Left lung (tissue), 14 donors: ENCODE measurements around the gene CXCL6. TPM values are rescaled to one million over a fixed set of nuclear protein-coding genes. Genes with fewer than 3 reads are reported as not detected.

Experiments used
- ATAC-seq: fragments of 200-7000 bp; cut with Tn5 transposase; one replicate; pipeline ENCODE4 v1.9.1; 2020; ENCODE audit warnings: moderate library complexity
- DNase-seq, 4 donors: peaks; one replicate each; pipeline ENCODE4 v3.0.0-alpha.2; 2013 to 2020
- H3K27ac ChIP-seq, 2 donors: fragments of 200-600 bp; sonication (generic) in 1 of 2; one replicate each; pipeline versions ENCODE4 v1.5.0 to v1.8.0; 2020 to 2021
- H3K27me3 ChIP-seq, 2 donors: fragments of 200-600 bp; sonication (generic) in 1 of 2; one replicate each; pipeline versions ENCODE4 v1.5.0 to v1.8.0; 2020 to 2021
- H3K36me3 ChIP-seq, 2 donors: fragments of 200-600 bp; sonication (generic) in 1 of 2; one replicate each; pipeline versions ENCODE4 v1.5.0 to v1.8.0; 2020 to 2021
- H3K4me1 ChIP-seq, 2 donors: fragments of 200-600 bp; one replicate each; pipeline ENCODE4 v1.8.0; 2021
- H3K4me3 ChIP-seq, 2 donors: fragments of 200-600 bp; sonication (generic) in 1 of 2; one replicate each; pipeline versions ENCODE4 v1.5.0 to v1.8.0; 2020 to 2021; ENCODE audit warnings: mild to moderate bottlenecking in 1 of 2
- H3K9me3 ChIP-seq, 2 donors: fragments of 200-600 bp; sonication (generic) in 1 of 2; one replicate each; pipeline versions ENCODE4 v1.5.0 to v1.8.0; 2020 to 2021
- CTCF ChIP-seq, 2 donors: fragments of 200-600 bp; sonication (generic) in 1 of 2; IDR thresholded peaks; one replicate each; pipeline versions ENCODE4 v1.5.0 to v1.8.0; 2021; ENCODE audit warnings: antibody characterized with exemption in 2 of 2
- intact Hi-C, 2 donors: fragments of 100-400 bp; cut with DNase I; formaldehyde crosslinking; loops; one replicate each; pipeline versions ENCODE4 v1.11.2 to v1.14.2; 2022
- long read RNA-seq, 12 donors: library from polyadenylated mRNA in 2 of 12; unstranded in 2 of 12; transcript quantifications; one replicate each; pipeline ENCODE4 v2.0.0 and lab custom pipeline, GENCODE V29; 2019 to 2026
- polyA plus RNA-seq, 6 donors: library from polyadenylated mRNA; unstranded; fragments of 120-200 nt; gene quantifications; one replicate each; pipeline ENCODE4 v1.2.1, GENCODE V29; 2013; ENCODE audit not compliant: insufficient read length in 6 of 6
- total RNA-seq, 2 donors: library from RNA; stranded (reverse); fragmentation: NEBNext Ultra II Directional; extraction: Animal tissue kit (Norgen Biotek cat#: 25700); gene quantifications; one replicate each; pipeline ENCODE4 v1.2.1, GENCODE V29; 2021
- donor health status: DM: no; HTN: yes; CAD: no.
- donor health status: DM: no; HTN: no; CAD: no.

Gene CXCL6
- total RNA-seq, result 1 to 10 TPM in 1 of 2 donors, under 1 TPM in 1; 0.15 to 4.8 TPM
- polyA plus RNA-seq, result under 1 TPM in 1 of 6 donors, not detected in 5; 0.26 TPM
- long read RNA-seq, donor 1, result 0 reads
- long read RNA-seq, donor 2, partial matches to known transcripts, result 215 of 215 reads
- long read RNA-seq, donor 2, other reads (novel, unspliced or antisense), result 0 of 215 reads
- long read RNA-seq, donor 3, result 0 reads
- long read RNA-seq, donor 4, result 0 reads
- long read RNA-seq, donor 5, result 0 reads
- long read RNA-seq, donor 6, result 0 reads
- long read RNA-seq, donor 7, result 0 reads
- long read RNA-seq, donor 8, result 0 reads
- long read RNA-seq, donor 9, result 0 reads
- long read RNA-seq, donor 10, result 0 reads
- long read RNA-seq, donor 11, partial matches to known transcripts, result 0 of 4 reads
- long read RNA-seq, donor 11, other reads (novel, unspliced or antisense), result 0 of 4 reads
- long read RNA-seq, donor 12, result 0 reads

GRCh38 chr4:73836373-73837279 is at the start of gene CXCL6:
Gene CXCL6, plus strand, starts transcription at chr4:73836678. Its CDS starts 73 bp downstream, at chr4:73836751.
- H3K4me1 ChIP-seq, result peaks cover 0 to 18% of the 10 kb centered on the region in 2 donors
- peak; percentile 79 for ATAC-seq
- H3K36me3 ChIP-seq, result no peaks in the 10 kb centered on the region
- peak in 2 of 4 donors; percentile 37 to 89 for DNase-seq
- intact Hi-C loops, result no loop called here
- H3K4me3 ChIP-seq, result peak within 1 kb of the TSS in 1 of 2 donors; percentile 30
- no peaks in the 10 kb centered on the region for H3K9me3 ChIP-seq
- peaks cover 11 to 20% of the 10 kb centered on the region in 2 donors for H3K27me3 ChIP-seq
- peak within 1 kb of the TSS in 1 of 2 donors; percentile 81 for H3K27ac ChIP-seq
- TF ChIP-seq CTCF (IDR thresholded peaks at IDR 0.05), result no peak

GRCh38 chr4:73788411-73788810 is 48.1 kb upstream of the CXCL6 start:
- Histone ChIP-seq H3K27me3 (no peaks in the 10 kb centered on the region), H3K4me1 (no peaks in the 10 kb centered on the region), H3K27ac (no peak overlapping the region), H3K4me3 (no peak overlapping the region), H3K9me3 (peaks cover 0 to 5% of the 10 kb centered on the region in 2 donors), H3K36me3 (no peaks in the 10 kb centered on the region)
- DNase-seq (no peak), ATAC-seq (no peak)
- intact Hi-C loops, result no loop called here
- no peak for TF ChIP-seq CTCF (IDR thresholded peaks at IDR 0.05)

GRCh38 chr4:73798842-73799241 is 37.6 kb upstream of the CXCL6 start:
- H3K36me3 ChIP-seq, result no peaks in the 10 kb centered on the region
- no peaks in the 10 kb centered on the region for H3K27me3 ChIP-seq
- peaks cover 3 to 6% of the 10 kb centered on the region in 2 donors for H3K9me3 ChIP-seq
- ATAC-seq (no peak), DNase-seq (no peak)
- intact Hi-C loops, result no loop called here
- no peak overlapping the region for H3K4me3 ChIP-seq
- H3K27ac ChIP-seq, result no peak overlapping the region
- TF ChIP-seq CTCF (IDR thresholded peaks at IDR 0.05), result no peak
- H3K4me1 ChIP-seq, result no peaks in the 10 kb centered on the region

DNA sequence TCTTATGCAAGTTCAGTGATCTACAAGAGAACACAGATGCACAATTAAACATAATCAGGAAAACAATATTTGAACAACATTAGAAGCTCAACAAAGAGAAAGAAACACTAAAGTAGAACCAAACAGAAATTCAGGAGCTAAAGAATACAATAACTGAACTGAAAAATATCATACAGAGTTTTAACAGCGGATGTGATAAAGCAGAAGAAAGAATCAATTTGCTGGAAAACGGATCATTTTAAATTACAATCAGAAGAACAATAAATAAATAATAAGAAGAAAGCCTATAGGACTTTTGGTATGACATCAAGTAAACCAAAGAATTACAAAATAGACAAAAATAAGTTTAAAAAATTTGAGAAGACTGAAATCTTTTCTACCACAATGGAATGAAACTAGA is 36.3 kb upstream of the CXCL6 start:
- no peak for TF ChIP-seq CTCF (IDR thresholded peaks at IDR 0.05)
- Histone ChIP-seq H3K4me3 (no peak overlapping the region), H3K9me3 (peaks cover 3 to 12% of the 10 kb centered on the region in 2 donors), H3K27me3 (no peaks in the 10 kb centered on the region), H3K4me1 (no peaks in the 10 kb centered on the region), H3K36me3 (no peaks in the 10 kb centered on the region), H3K27ac (no peak overlapping the region)
- intact Hi-C loops, result no loop called here
- DNase-seq, result no peak
- ATAC-seq, result no peak

- ATAC-seq, result no peak
These were observed 34.8 kb upstream of the CXCL6 start for GRCh38 chr4:73801692-73802091.

More at GRCh38 chr4:73801692-73802091, 34.8 kb upstream of the CXCL6 start:
- no peak for DNase-seq
- no peak overlapping the region for H3K27ac ChIP-seq
- no peaks in the 10 kb centered on the region for H3K36me3 ChIP-seq
- no peaks in the 10 kb centered on the region for H3K27me3 ChIP-seq
- no peaks in the 10 kb centered on the region for H3K4me1 ChIP-seq
- TF ChIP-seq CTCF (IDR thresholded peaks at IDR 0.05), result no peak
- intact Hi-C loops, result no loop called here
- H3K4me3 ChIP-seq, result no peak overlapping the region
- H3K9me3 ChIP-seq, result peaks cover 3 to 11% of the 10 kb centered on the region in 2 donors
